H9 (cell line): ENCODE results near the gene DSTN. TPM values are rescaled to one million over a fixed set of nuclear protein-coding genes. Genes with fewer than 3 reads are reported as not detected.
A peak's percentile ranks its signal among the peaks of the same experiment; 100 is the strongest.

Experiments used
- DNase-seq: peaks from one replicate; pipeline ENCODE4 v3.0.0-alpha.2; 2017
- H2AFZ ChIP-seq: one replicate; pipeline ENCODE4 v1.6.1; 2013; ENCODE audit warnings: mild to moderate bottlenecking, low read length, control low read depth, moderate library complexity
- H2AK5ac ChIP-seq: 2 replicates; pipeline ENCODE4 v1.6.1; 2013; ENCODE audit warnings: low read length, control low read depth, mixed read lengths; ENCODE audit not compliant: insufficient read length
- H2BK120ac ChIP-seq: one replicate; pipeline ENCODE4 v1.6.1; 2013; ENCODE audit warnings: low read depth, mild to moderate bottlenecking, low read length, control low read depth, inconsistent platforms; ENCODE audit not compliant: poor library complexity, severe bottlenecking
- H2BK12ac ChIP-seq: 2 replicates; pipeline ENCODE4 v1.6.1; 2013; ENCODE audit warnings: low read length, control low read depth, mixed read lengths, low read depth; ENCODE audit not compliant: insufficient read length
- H2BK15ac ChIP-seq: 2 replicates; pipeline ENCODE4 v1.6.1; 2013; ENCODE audit warnings: low read depth, low read length, control low read depth
- H2BK20ac ChIP-seq: one replicate; pipeline ENCODE4 v1.6.1; 2013; ENCODE audit warnings: low read depth, mild to moderate bottlenecking, low read length, control low read depth, inconsistent platforms; ENCODE audit not compliant: poor library complexity, severe bottlenecking
- H2BK5ac ChIP-seq: 2 replicates; pipeline ENCODE4 v1.6.1; 2013; ENCODE audit warnings: low read length, control low read depth, mixed read lengths; ENCODE audit not compliant: insufficient read length
- H3K14ac ChIP-seq: 2 replicates; pipeline ENCODE4 v1.6.1; 2013; ENCODE audit warnings: low read length, control low read depth; ENCODE audit not compliant: insufficient read depth
- H3K18ac ChIP-seq: 2 replicates; pipeline ENCODE4 v1.6.1; 2013; ENCODE audit warnings: low read depth, mild to moderate bottlenecking, mixed read lengths, low read length, control low read depth; ENCODE audit not compliant: insufficient read length
- H3K23ac ChIP-seq: 2 replicates; pipeline ENCODE4 v1.6.1; 2013; ENCODE audit warnings: low read length, control low read depth, mixed read lengths, low read depth; ENCODE audit not compliant: insufficient read length
- H3K23me2 ChIP-seq: 2 replicates; pipeline ENCODE4 v1.6.1; 2013; ENCODE audit warnings: low read depth, mild to moderate bottlenecking, mixed read lengths, low read length, control low read depth; ENCODE audit not compliant: insufficient read length, poor library complexity, severe bottlenecking
- H3K27ac ChIP-seq: 2 replicates; pipeline ENCODE4 v1.5.1; 2013; ENCODE audit warnings: low read length, control low read depth, mixed read lengths, low read depth; ENCODE audit not compliant: insufficient read length
- H3K27me3 ChIP-seq: 2 replicates; pipeline ENCODE4 v1.6.1; 2013; ENCODE audit warnings: low read length, control low read depth, inconsistent platforms; ENCODE audit not compliant: insufficient read depth
- H3K4ac ChIP-seq: 2 replicates; pipeline ENCODE4 v1.6.1; 2013; ENCODE audit warnings: low read depth, mild to moderate bottlenecking, control low read depth, inconsistent platforms, low read length, moderate library complexity
- H3K4me1 ChIP-seq: 2 replicates; pipeline ENCODE4 v1.6.1; 2013; ENCODE audit warnings: low read length, control low read depth, inconsistent platforms; ENCODE audit not compliant: insufficient read depth
- H3K4me2 ChIP-seq: 2 replicates; pipeline ENCODE4 v1.6.1; 2013; ENCODE audit warnings: low read length, control low read depth, mixed read lengths; ENCODE audit not compliant: insufficient read length, insufficient read depth
- H3K56ac ChIP-seq: 2 replicates; pipeline ENCODE4 v1.6.1; 2013; ENCODE audit warnings: low read depth, mild to moderate bottlenecking, mixed read lengths, low read length, control low read depth; ENCODE audit not compliant: insufficient read length
- H3K79me1 ChIP-seq: 2 replicates; pipeline ENCODE4 v1.6.1; 2013; ENCODE audit warnings: low read depth, mild to moderate bottlenecking, moderate library complexity, low read length, control low read depth, inconsistent platforms; ENCODE audit not compliant: insufficient read depth, poor library complexity, severe bottlenecking
- H3K79me2 ChIP-seq: 2 replicates; pipeline ENCODE4 v1.6.1; 2013; ENCODE audit warnings: low read length, control low read depth, inconsistent platforms; ENCODE audit not compliant: insufficient read depth
- H3K9ac ChIP-seq: 2 replicates; pipeline ENCODE4 v1.6.1; 2013; ENCODE audit warnings: low read length, control low read depth, mixed read lengths; ENCODE audit not compliant: insufficient read length; ENCODE audit errors: extremely low read depth
- H3K9me3 ChIP-seq: one replicate; pipeline ENCODE4 v1.6.1; 2013; ENCODE audit warnings: low read depth, low read length, inconsistent platforms; ENCODE audit not compliant: control insufficient read depth
- H3T11ph ChIP-seq: one replicate; pipeline ENCODE4 v1.6.1; 2013; ENCODE audit warnings: mild to moderate bottlenecking, low read length, control low read depth, inconsistent platforms
- H4K20me1 ChIP-seq: one replicate; pipeline ENCODE4 v1.6.1; 2013; ENCODE audit not compliant: control insufficient read depth, insufficient read length, insufficient read depth
- H4K5ac ChIP-seq: 2 replicates; pipeline ENCODE4 v1.6.1; 2013; ENCODE audit warnings: low read depth, mild to moderate bottlenecking, mixed read lengths, low read length, control low read depth; ENCODE audit not compliant: insufficient read length
- H4K8ac ChIP-seq: replicated peaks from 2 replicates; pipeline ENCODE4 v1.6.1; 2013; ENCODE audit warnings: low read length, control low read depth, mixed read lengths, low read depth; ENCODE audit not compliant: insufficient read length
- H4K91ac ChIP-seq: 2 replicates; pipeline ENCODE4 v1.6.1; 2013; ENCODE audit warnings: low read depth, mild to moderate bottlenecking, moderate library complexity, mixed read lengths, low read length, control low read depth; ENCODE audit not compliant: insufficient read length
- H3K27ac Mint-ChIP-seq, 3 experiments: 2 replicates in 2 of 3; 3 replicates in 1 of 3; pipeline ENCODE4 v1.8.0; 2020 to 2021; ENCODE audit warnings: mixed read lengths in 3 of 3, mild to moderate bottlenecking in 1 of 3, moderate library complexity in 1 of 3
- H3K27me3 Mint-ChIP-seq: 2 replicates; pipeline ENCODE4 v1.8.0; 2021; ENCODE audit warnings: low read depth, mild to moderate bottlenecking, moderate library complexity, mixed read lengths
- H3K36me3 Mint-ChIP-seq, 3 experiments: 2 replicates in 2 of 3; 3 replicates in 1 of 3; pipeline ENCODE4 v1.8.0; 2020 to 2021; ENCODE audit warnings: low read depth in 3 of 3, mixed read lengths in 3 of 3; ENCODE audit not compliant: insufficient read depth in 1 of 3
- H3K4me1 Mint-ChIP-seq, 2 experiments: 2 replicates each; pipeline ENCODE4 v1.8.0; 2020; ENCODE audit warnings: mixed read lengths in 2 of 2
- H3K4me3 Mint-ChIP-seq, 2 experiments: 2 replicates in 1 of 2; 3 replicates in 1 of 2; pipeline ENCODE4 v1.8.0; 2020 to 2021; ENCODE audit warnings: mild to moderate bottlenecking in 2 of 2, mixed read lengths in 2 of 2, moderate library complexity in 1 of 2
- H3K9me3 Mint-ChIP-seq, 2 experiments: 2 replicates in 1 of 2; 3 replicates in 1 of 2; pipeline ENCODE4 v1.8.0; 2020; ENCODE audit warnings: mild to moderate bottlenecking in 2 of 2, mixed read lengths in 2 of 2, moderate library complexity in 1 of 2
- WGBS: extraction: QIAGEN DNeasy Blood & Tissue Kit; methylation state at CpG from one replicate; pipeline ENCODE4 v1.1.7; 2013; ENCODE audit warnings: missing lambda C conversion rate, low lambda C conversion rate, mixed read lengths; ENCODE audit not compliant: insufficient read length; ENCODE audit errors: extremely low coverage; 5-methylcytosine and 5-hydroxymethylcytosine counted together
- total RNA-seq: library from RNA; stranded (reverse); gene quantifications from 2 replicates; pipeline ENCODE4 v1.2.1, GENCODE V29; 2021
- TF ChIP-seq, protein P1 (sequence below): fragments of 200-600 bp; sonication (generic); conservative IDR thresholded peaks from 3 replicates; pipeline ENCODE4 v1.8.0; 2021; ENCODE audit warnings: antibody characterized with exemption, mild to moderate bottlenecking

Gene DSTN
- total RNA-seq, 1 experiment from 2014 or later, result 145 TPM

DNA sequence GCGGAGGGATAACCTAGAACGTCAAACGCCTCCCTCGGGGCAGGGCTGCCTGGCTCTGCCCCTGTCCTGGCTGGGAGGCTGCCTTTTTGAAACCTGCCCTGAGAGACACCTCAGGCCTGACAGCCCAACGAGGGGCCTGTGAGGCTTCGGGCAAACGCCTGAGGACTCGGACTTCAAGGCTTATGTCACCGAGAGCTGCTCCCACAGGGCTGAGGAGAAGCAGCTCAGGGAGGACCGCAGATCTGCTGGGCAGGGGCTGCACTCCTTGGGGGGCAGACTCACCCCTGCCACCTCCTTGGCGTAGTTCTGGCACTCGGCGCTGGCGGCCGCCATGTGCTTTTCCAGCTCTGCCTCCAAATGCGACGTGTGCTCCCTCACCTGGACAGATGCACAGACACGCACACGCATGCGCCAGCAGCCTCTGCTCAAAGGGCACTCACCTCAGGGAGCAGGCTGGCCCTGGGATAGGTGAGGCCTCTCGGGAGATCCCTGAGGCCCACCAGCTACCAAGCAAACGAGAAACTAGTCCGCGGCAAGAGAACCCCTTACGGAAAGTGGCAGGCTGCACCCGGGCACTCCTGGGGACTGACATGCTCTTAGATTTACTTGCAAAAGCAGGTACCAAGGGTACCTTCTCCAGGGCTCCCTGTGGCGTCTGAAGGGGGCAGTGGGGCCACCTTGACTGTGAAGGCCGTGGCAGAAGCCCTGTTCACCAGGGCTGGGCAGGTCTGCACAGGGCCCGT lies 49.6 kb downstream of the DSTN start:
- Histone ChIP-seq H3T11ph (no peak overlapping the region), H3K4me1 (no peaks in the 10 kb centered on the region), H4K8ac (no peak overlapping the region), H4K5ac (no peak overlapping the region), H3K23me2 (no peaks in the 10 kb centered on the region), H2BK5ac (no peak overlapping the region), H4K91ac (no peak overlapping the region), H3K18ac (no peak overlapping the region), H3K4ac (no peak overlapping the region), H3K79me1 (no peaks in the 10 kb centered on the region), H3K27me3 (no peaks in the 10 kb centered on the region), H2BK20ac (no peak overlapping the region), H3K23ac (no peak overlapping the region), H4K20me1 (peaks cover 2% of the 10 kb centered on the region), H2AFZ (no peak overlapping the region), H2AK5ac (no peak overlapping the region), H3K56ac (no peak overlapping the region), H3K14ac (no peak overlapping the region), H3K79me2 (no peaks in the 10 kb centered on the region), H2BK120ac (no peak overlapping the region), H3K4me2 (no peak overlapping the region), H2BK15ac (no peak overlapping the region), H3K9me3 (no peaks in the 10 kb centered on the region), H2BK12ac (no peak overlapping the region), H3K27ac (no peak overlapping the region), H3K9ac (no peak overlapping the region)
- WGBS, result no CpG with 5 or more reads among the region's 29 CpGs
- no peaks in the 10 kb centered on the region for H3K9me3 Mint-ChIP-seq
- TF ChIP-seq, protein P1, sequence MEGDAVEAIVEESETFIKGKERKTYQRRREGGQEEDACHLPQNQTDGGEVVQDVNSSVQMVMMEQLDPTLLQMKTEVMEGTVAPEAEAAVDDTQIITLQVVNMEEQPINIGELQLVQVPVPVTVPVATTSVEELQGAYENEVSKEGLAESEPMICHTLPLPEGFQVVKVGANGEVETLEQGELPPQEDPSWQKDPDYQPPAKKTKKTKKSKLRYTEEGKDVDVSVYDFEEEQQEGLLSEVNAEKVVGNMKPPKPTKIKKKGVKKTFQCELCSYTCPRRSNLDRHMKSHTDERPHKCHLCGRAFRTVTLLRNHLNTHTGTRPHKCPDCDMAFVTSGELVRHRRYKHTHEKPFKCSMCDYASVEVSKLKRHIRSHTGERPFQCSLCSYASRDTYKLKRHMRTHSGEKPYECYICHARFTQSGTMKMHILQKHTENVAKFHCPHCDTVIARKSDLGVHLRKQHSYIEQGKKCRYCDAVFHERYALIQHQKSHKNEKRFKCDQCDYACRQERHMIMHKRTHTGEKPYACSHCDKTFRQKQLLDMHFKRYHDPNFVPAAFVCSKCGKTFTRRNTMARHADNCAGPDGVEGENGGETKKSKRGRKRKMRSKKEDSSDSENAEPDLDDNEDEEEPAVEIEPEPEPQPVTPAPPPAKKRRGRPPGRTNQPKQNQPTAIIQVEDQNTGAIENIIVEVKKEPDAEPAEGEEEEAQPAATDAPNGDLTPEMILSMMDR, result no peak
- peaks cover 22 to 65% (median 61%) of the 10 kb centered on the region in 3 experiments; a peak in 6 of 7 replicates for H3K36me3 Mint-ChIP-seq
- no peak overlapping the region for H3K4me3 Mint-ChIP-seq
- peak; percentile 23 for DNase-seq
- 0 out of 4 replicates have a peak, but pooled peaks cover 0 to 5% of the 10 kb centered on the region in 2 experiments for H3K4me1 Mint-ChIP-seq
- no peaks in the 10 kb centered on the region for H3K27me3 Mint-ChIP-seq
- H3K27ac Mint-ChIP-seq, result no peak overlapping the region
